Right lobe of liver (tissue), 6 donors: Measurements from ENCODE around the gene FEN1. TPM values are rescaled to one million over a fixed set of nuclear protein-coding genes. Genes with fewer than 3 reads are reported as not detected.

Experiments
- ATAC-seq, 4 donors: fragments of 200-7000 bp; cut with Tn5 transposase; one replicate each; pipeline ENCODE4 v1.9.1; 2020; ENCODE audit warnings: mild to moderate bottlenecking in 4 of 4, moderate library complexity in 4 of 4
- DNase-seq, 3 donors: peaks; one replicate each; pipeline ENCODE4 v3.0.0-alpha.2; 2020
- H3K27ac ChIP-seq, 3 donors: fragments of 200-600 bp; one replicate each; pipeline ENCODE4 v1.8.0; 2022
- H3K27me3 ChIP-seq, 2 donors: fragments of 200-600 bp; one replicate each; pipeline ENCODE4 v1.8.0; 2022
- H3K36me3 ChIP-seq, 4 donors: fragments of 200-600 bp; sonication (generic) in 1 of 4; one replicate each; pipeline versions ENCODE4 v1.5.1 to v1.8.0; 2017 to 2022; ENCODE audit warnings: control low read depth in 1 of 4
- H3K4me1 ChIP-seq, 4 donors: fragments of 200-600 bp; sonication (generic) in 1 of 4; one replicate each; pipeline versions ENCODE4 v1.5.1 to v1.8.0; 2017 to 2022; ENCODE audit warnings: control low read depth in 1 of 4
- H3K4me3 ChIP-seq, 3 donors: fragments of 200-600 bp; one replicate each; pipeline ENCODE4 v1.8.0; 2022
- H3K9me3 ChIP-seq, 4 donors: fragments of 200-600 bp; sonication (generic) in 1 of 4; one replicate each; pipeline versions ENCODE4 v1.5.1 to v1.8.0; 2017 to 2022; ENCODE audit warnings: control low read depth in 1 of 4
- CTCF ChIP-seq, 4 donors: fragments of 200-600 bp in 3 of 4; fragments of 450-650 bp in 1 of 4; IDR thresholded peaks; one replicate each; pipeline versions ENCODE4 v1.5.1 to v1.8.0; 2016 to 2022; ENCODE audit warnings: antibody characterized with exemption in 4 of 4, mild to moderate bottlenecking in 2 of 4
- POLR2A ChIP-seq: fragments of 450-650 bp; IDR thresholded peaks from one replicate; pipeline ENCODE4 v1.6.1; 2017; ENCODE audit warnings: antibody characterized with exemption, mild to moderate bottlenecking
- WGBS: methylation state at CpG from one replicate; pipeline ENCODE4 v1.1.6; 2018; ENCODE audit warnings: low coverage, low lambda C conversion rate; ENCODE audit not compliant: insufficient coverage; ENCODE audit errors: missing lambda C conversion rate; 5-methylcytosine and 5-hydroxymethylcytosine counted together
- intact Hi-C, 2 donors: fragments of 100-400 bp; cut with DNase I; formaldehyde crosslinking; loops; one replicate each; pipeline versions ENCODE4 v1.11.2 to v1.14.1; 2022
- total RNA-seq, 6 experiments: library from RNA; depleted of rRNA in 2 of 6; stranded (reverse); fragments of >200 nt in 2 of 6; fragmentation: NEBNext Ultra II Directional in 3 of 6; extraction: Animal tissue kit (Norgen Biotek cat#: 25700) in 3 of 6; gene quantifications; one replicate each; pipeline versions ENCODE4 v1.1.0 to v1.2.4, GENCODE V29; 2016 to 2023
- donor health status: DM: no; HTN: yes; CAD: no.
- donor health status: DM: no; HTN: no; CAD: no.
- donor health status: DM: no; HTN: no; CAD: no.
- donor health status: DM: no; HTN: yes; CAD: no.
- donor health status: DM: no; HTN: yes; CAD: no.

The FEN1 gene
- total RNA-seq, 6 experiments from 2014 or later = 4.0 to 13.3 (median 5.4) TPM

- 100% methylated on average over 1 of the region's 15 CpGs for WGBS
Observed at GRCh38 chr11:61745781-61746441, 46.8 kb upstream of the FEN1 start.

GRCh38 chr11:61746442-61747191 is 46.1 kb upstream of the FEN1 start:
- intact Hi-C loops = loop anchor here (5.0 kb wide), 1 partner anchor 36 kb away; no protein-coding TSS in a partner anchor
- 77% methylated on average over 10 of the region's 19 CpGs for WGBS
- no peak overlapping the region for H3K27ac ChIP-seq
- H3K27me3 ChIP-seq = no peaks in the 10 kb centered on the region
- no peak for TF ChIP-seq CTCF (IDR thresholded peaks at IDR 0.05)
- TF ChIP-seq POLR2A = no peak
- H3K9me3 ChIP-seq = no peaks in the 10 kb centered on the region
- H3K4me3 ChIP-seq = no peak overlapping the region
- DNase-seq (no peak), ATAC-seq (no peak)
- H3K4me1 ChIP-seq = peaks cover 0 to 3% (median 0%) of the 10 kb centered on the region in 4 donors
- H3K36me3 ChIP-seq = no peaks in the 10 kb centered on the region

More at GRCh38 chr11:61745781-61746441, 46.8 kb upstream of the FEN1 start:
- Histone ChIP-seq H3K9me3 (no peaks in the 10 kb centered on the region), H3K27me3 (no peaks in the 10 kb centered on the region), H3K27ac (no peak overlapping the region), H3K4me3 (no peak overlapping the region), H3K36me3 (no peaks in the 10 kb centered on the region), H3K4me1 (peaks cover 0 to 3% (median 0%) of the 10 kb centered on the region in 4 donors)
- TF ChIP-seq CTCF (IDR thresholded peaks at IDR 0.05) (no peak), POLR2A (no peak)
- DNase-seq = no peak
- intact Hi-C loops = loop anchor here (5.0 kb wide), 1 partner anchor 36 kb away; no protein-coding TSS in a partner anchor
- no peak for ATAC-seq

- Histone ChIP-seq H3K36me3 (no peaks in the 10 kb centered on the region), H3K4me1 (peaks cover 0 to 6% (median 0%) of the 10 kb centered on the region in 4 donors), H3K9me3 (no peaks in the 10 kb centered on the region), H3K4me3 (no peak overlapping the region), H3K27me3 (no peaks in the 10 kb centered on the region), H3K27ac (no peak overlapping the region)
- ATAC-seq = peak; percentile 91 to 94 (median 92)
- TF ChIP-seq POLR2A = no peak
- peak; percentile 92 to 96 (median 95) for TF ChIP-seq CTCF (IDR thresholded peaks at IDR 0.05)
- intact Hi-C loops = loop anchor here (5.0 kb wide), 1 partner anchor 35 kb away; no protein-coding TSS in a partner anchor
- WGBS = 0% methylated on average over 2 of the region's 19 CpGs
- DNase-seq = peak; percentile 85 to 88 (median 86)
Observed at GRCh38 chr11:61747192-61747966, 45.3 kb upstream of the FEN1 start.

GRCh38 chr11:61747967-61748285 is 44.8 kb upstream of the FEN1 start:
- intact Hi-C loops = loop anchor here (5.0 kb wide), 1 partner anchor 34 kb away; no protein-coding TSS in a partner anchor
- WGBS = no CpG with 5 or more reads among the region's 3 CpGs
- no peak overlapping the region for H3K27ac ChIP-seq
- no peak overlapping the region for H3K4me3 ChIP-seq
- no peaks in the 10 kb centered on the region for H3K27me3 ChIP-seq
- TF ChIP-seq POLR2A (no peak), CTCF (IDR thresholded peaks at IDR 0.05) (no peak)
- H3K36me3 ChIP-seq = no peaks in the 10 kb centered on the region
- ATAC-seq = peak in 1 of 4 donors; percentile 2
- H3K4me1 ChIP-seq = peaks cover 0 to 9% (median 0%) of the 10 kb centered on the region in 4 donors
- DNase-seq = no peak
- no peaks in the 10 kb centered on the region for H3K9me3 ChIP-seq
